Measurements from ENCODE around the gene MSTN. TPM values are rescaled to one million over a fixed set of nuclear protein-coding genes. Genes with fewer than 3 reads are reported as not detected.

The MSTN gene
- total RNA-seq, 4 donors from 2014 or later, result 0.27 to 0.45 (median 0.29) TPM; not detected in 1

- Histone ChIP-seq H3K36me3 (no peaks in the 10 kb centered on the region), H3K27ac (no peak overlapping the region), H3K27me3 (no peaks in the 10 kb centered on the region), H3K9me3 (no peaks in the 10 kb centered on the region), H3K4me1 (no peaks in the 10 kb centered on the region), H3K4me3 (replicated peaks in 1 of 3) (no peak overlapping the region)
- TF ChIP-seq CTCF (IDR thresholded peaks at IDR 0.05) (no peak), POLR2A (IDR thresholded peaks at IDR 0.05) (no peak)
- WGBS, 2 donors, result 88% methylated on average over 2 of the region's 2 CpGs
- intact Hi-C loops (cut with DNase I), result no loop called here
- DNase-seq, result no peak
These were observed 1.9 kb downstream of the MSTN start for GRCh38 chr2:190060626-190061025.

- H3K27me3 ChIP-seq, result no peaks in the 10 kb centered on the region
- H3K4me3 ChIP-seq (replicated peaks in 1 of 3), result no peak overlapping the region
- WGBS, 2 donors, result 94 to 96% methylated on average over 4 of the region's 4 CpGs
- H3K4me1 ChIP-seq, result no peaks in the 10 kb centered on the region
- no peaks in the 10 kb centered on the region for H3K9me3 ChIP-seq
- intact Hi-C loops (cut with DNase I), result no loop called here
- no peak for DNase-seq
- TF ChIP-seq POLR2A (IDR thresholded peaks at IDR 0.05) (no peak), CTCF (IDR thresholded peaks at IDR 0.05) (no peak)
- no peaks in the 10 kb centered on the region for H3K36me3 ChIP-seq
- H3K27ac ChIP-seq, result no peak overlapping the region
These were observed 2.5 kb downstream of the MSTN start for GRCh38 chr2:190060019-190060418.

GRCh38 chr2:190053426-190053825 is 9.1 kb downstream of the MSTN start:
- Histone ChIP-seq H3K27ac (no peak overlapping the region), H3K4me1 (peaks cover 0 to 4% of the 10 kb centered on the region in 2 donors), H3K36me3 (no peaks in the 10 kb centered on the region), H3K4me3 (replicated peaks in 1 of 3) (no peak overlapping the region), H3K27me3 (no peaks in the 10 kb centered on the region), H3K9me3 (no peaks in the 10 kb centered on the region)
- intact Hi-C loops (cut with DNase I), result no loop called here
- no peak for DNase-seq
- TF ChIP-seq CTCF (IDR thresholded peaks at IDR 0.05) (no peak), POLR2A (IDR thresholded peaks at IDR 0.05) (no peak)
- WGBS, 2 donors, result 80 to 86% methylated on average over 5 of the region's 5 CpGs

GRCh38 chr2:190052307-190052706 is 10.2 kb downstream of the MSTN start:
- Histone ChIP-seq H3K4me1 (peaks cover 0 to 4% of the 10 kb centered on the region in 2 donors), H3K36me3 (no peaks in the 10 kb centered on the region), H3K27ac (no peak overlapping the region), H3K27me3 (no peaks in the 10 kb centered on the region), H3K9me3 (no peaks in the 10 kb centered on the region), H3K4me3 (replicated peaks in 1 of 3) (no peak overlapping the region)
- intact Hi-C loops (cut with DNase I), result no loop called here
- 41 to 44% methylated on average over 5 of the region's 5 CpGs for WGBS, 2 donors
- TF ChIP-seq POLR2A (IDR thresholded peaks at IDR 0.05), result no peak
- no peak for TF ChIP-seq CTCF (IDR thresholded peaks at IDR 0.05)
- DNase-seq, result no peak

GRCh38 chr2:190051223-190051622 is 11.3 kb downstream of the MSTN start:
- Histone ChIP-seq H3K36me3 (no peaks in the 10 kb centered on the region), H3K27ac (no peak overlapping the region), H3K4me3 (replicated peaks in 1 of 3) (no peak overlapping the region), H3K9me3 (no peaks in the 10 kb centered on the region), H3K4me1 (peaks cover 0 to 4% of the 10 kb centered on the region in 2 donors), H3K27me3 (no peaks in the 10 kb centered on the region)
- DNase-seq, result no peak
- intact Hi-C loops (cut with DNase I), result no loop called here
- TF ChIP-seq POLR2A (IDR thresholded peaks at IDR 0.05) (no peak), CTCF (IDR thresholded peaks at IDR 0.05) (no peak)
